NCI-H345 (cell line): ENCODE measurements around the gene SRI.
"Not testable (repeated sequence)": the region's sequence is repeated elsewhere in the genome, so short reads cannot be mapped to it uniquely, and the experiment has no call there.

Source experiments
- DNase-seq: peaks from one replicate; lab custom pipeline; 2025; lab: John Stamatoyannopoulos, UW

SRI gene, protein sequence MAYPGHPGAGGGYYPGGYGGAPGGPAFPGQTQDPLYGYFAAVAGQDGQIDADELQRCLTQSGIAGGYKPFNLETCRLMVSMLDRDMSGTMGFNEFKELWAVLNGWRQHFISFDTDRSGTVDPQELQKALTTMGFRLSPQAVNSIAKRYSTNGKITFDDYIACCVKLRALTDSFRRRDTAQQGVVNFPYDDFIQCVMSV

GRCh38 chr7:88219781-88220747, at the start of gene SRI:
Gene SRI, minus strand, starts transcription at chr7:88220038. Its CDS starts 12 bp downstream, at chr7:88220026.
- peak; percentile 84 for DNase-seq

DNA sequence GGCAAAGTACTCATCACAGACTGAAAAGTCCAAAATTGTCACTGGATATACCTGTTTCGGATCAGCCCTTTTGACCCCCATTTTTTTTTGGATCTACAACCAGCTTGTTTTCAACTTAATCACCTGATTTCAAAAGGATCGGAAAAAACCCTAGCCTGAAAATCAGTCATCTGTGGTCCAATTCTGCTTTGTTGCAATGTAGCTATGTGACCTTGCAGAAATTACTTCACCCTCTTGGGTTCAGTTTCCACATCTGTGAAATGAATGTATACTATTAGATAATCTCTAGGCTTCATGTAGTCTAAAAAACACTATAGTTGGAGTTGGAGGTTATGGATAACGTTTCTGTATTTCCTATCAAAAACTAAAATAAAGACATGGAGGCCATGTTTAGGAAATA, 49.7 kb upstream of the SRI start:
- DNase-seq = no peak

DNA sequence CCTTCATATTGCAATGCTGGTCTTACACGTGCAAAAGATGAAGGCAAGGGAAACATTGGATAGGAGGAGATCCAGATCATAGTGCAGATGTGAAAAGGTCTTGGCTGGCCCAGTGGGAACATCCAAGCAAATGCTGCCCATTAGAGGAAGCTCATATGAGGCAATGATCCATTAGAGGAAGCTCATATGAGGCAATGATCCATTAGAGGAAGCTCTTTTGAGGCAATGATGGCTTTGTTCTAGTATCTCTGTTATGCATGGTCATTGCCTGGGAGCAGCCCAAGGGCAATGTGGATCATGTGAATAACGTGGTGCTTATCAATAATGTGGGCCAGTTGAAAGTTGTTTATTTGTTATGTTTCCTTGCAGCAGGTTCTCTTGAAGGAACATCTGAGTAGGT, 49.0 kb upstream of the SRI start:
- DNase-seq = no peak

DNA sequence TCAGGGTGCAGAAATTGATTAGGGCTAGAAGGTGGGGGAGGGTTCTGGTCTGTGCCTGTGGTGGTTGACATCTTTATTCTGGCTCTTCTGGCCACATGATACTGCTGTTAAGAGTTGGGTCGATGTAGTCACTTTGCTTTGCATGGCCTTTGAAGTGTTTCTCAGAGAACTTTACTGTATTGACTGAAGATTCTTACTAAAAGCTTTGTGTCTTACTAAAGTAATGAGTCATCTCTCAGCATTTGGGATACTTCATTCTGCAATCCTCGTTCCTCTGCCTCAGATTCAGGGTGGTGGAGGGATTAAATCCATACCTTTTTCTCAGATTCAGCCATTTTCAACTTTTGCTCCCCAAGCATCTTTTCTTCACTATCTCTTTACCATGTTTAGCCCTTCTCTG, 48.2 kb upstream of the SRI start:
- no peak for DNase-seq

DNA sequence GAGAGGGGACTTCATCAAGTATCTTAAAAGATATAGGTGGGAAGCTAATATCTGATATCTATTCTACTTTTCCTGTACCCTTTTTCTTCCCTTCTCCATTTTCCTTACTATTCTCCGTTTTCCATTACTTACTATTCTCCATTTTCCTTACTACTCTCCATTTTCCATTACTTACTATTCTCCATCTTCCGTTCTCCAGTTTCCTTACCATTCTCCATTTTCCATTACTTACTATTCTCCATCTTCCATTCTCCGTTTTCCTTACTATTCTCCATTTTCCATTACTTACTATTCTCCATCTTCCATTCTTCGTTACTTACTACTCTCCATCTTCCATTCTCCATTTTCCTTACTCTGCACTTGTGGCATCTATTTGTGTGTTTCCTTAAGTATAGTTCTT, 47.6 kb upstream of the SRI start:
- no peak for DNase-seq

DNA sequence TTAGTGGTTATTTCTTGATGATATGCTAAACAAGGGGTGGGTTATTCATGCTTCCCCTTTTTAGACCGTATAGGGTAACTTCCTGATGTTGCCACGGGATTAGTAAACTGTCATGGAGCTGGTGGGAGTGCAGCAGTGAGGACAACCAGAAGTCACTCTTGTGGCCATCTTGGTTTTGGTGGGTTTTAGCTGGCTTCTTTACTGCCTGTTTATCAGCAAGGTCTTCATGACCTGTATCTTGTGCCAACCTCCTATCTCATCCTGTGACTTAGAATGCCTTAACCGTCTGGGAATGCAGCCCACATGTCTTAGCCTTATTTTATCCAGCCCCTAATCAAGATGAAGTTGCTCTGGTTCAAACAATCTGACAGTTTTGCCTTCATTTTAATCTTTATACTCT, 45.1 kb upstream of the SRI start:
- DNase-seq = not testable (repeated sequence)

- DNase-seq = no peak
Observed at GRCh38 chr7:88262562-88262961, 42.7 kb upstream of the SRI start.

- no peak for DNase-seq
Observed at GRCh38 chr7:88260719-88261118, 40.9 kb upstream of the SRI start.

- DNase-seq = no peak
Observed at GRCh38 chr7:88259656-88260380, 40.0 kb upstream of the SRI start.

DNA sequence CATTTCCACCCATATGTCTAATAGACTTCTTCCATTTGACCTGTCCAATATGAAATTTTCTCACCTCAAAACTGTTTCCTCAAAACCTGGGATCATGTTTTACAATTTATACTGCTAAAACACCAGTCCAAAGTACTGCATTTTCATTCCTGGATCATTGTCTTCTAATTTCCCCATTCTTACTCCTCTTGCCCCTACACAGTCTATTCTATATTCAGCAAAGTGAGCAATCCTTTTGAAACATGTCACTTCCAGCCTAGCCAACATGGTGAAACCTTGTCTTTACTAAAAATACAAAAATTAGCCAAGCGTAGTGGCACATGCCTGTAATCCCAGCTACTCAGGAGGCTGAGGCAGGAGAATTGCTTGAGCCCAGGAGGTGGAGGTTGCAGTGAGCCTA, 38.5 kb upstream of the SRI start:
- not testable (repeated sequence) for DNase-seq

- no peak for DNase-seq
Observed at GRCh38 chr7:88256906-88257305, 37.1 kb upstream of the SRI start.

GRCh38 chr7:88254721-88255424, 35.0 kb upstream of the SRI start:
- no peak for DNase-seq

GRCh38 chr7:88253640-88254039, 33.8 kb upstream of the SRI start:
- DNase-seq = no peak

DNA sequence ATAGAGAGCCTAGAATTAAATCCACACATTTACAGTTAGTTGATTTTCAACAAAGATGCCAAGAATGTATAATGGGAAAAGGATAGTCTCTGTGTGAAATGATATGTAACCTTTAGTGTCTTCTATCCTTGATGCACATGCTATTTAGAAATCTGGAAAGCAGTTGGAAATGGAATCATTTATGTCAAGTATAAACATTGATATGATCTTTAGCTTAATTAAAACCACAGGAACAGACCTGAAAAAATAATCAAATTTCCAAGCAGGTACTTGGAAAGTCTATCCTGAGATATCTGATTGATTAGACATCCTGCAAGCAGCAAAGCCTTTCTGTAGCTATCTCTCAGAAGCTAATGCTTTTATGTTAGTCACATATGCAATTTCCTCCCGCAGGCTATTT, 24.4 kb upstream of the SRI start:
- DNase-seq = no peak

DNA sequence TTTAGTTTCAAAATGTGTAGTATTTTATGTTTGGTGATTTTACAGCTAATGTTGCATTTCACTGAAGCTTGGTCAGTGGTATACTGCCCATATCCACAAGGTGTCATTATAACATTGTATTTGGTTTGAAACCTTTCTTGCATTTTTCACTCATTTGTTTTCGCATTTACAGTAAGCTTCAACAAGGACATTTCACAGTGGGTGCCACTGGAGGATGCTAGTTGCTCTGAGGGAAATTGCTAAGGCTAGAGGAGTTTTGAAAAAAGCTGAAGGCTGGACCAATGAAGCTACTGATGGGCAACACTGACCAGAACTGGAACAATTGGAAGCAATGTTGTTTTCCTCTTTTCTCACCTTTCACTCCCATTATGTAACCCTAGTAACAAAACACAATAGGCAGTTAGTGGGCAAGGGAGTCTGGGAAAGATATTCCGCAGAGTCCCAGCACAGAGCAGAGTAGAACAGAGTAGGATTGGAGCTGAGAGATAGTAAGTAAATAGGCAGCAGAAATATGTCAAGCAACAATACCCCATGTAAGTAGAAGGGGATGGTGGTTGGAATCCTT, 23.6 kb upstream of the SRI start:
- DNase-seq = peak; percentile 22

DNA sequence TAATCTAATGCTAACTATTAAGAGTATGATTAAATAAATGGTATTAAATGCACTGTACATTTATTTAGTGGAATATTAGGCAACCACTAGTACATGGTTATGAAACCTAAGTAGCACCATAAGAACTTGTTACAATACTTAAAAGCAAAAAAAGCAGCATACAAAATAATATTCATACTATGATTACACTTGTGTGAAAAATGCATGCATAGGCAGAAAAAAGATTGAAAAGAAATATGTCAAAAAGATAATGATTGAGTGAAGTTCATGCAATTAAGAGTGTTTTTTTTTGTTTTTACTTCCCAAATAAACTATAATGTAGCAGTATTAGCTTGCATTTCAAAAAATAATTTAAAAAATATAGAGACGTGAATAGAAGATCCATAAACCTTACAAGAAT, 20.0 kb upstream of the SRI start:
- no peak for DNase-seq

GRCh38 chr7:88233828-88234227, 14.0 kb upstream of the SRI start:
- DNase-seq = no peak

DNA sequence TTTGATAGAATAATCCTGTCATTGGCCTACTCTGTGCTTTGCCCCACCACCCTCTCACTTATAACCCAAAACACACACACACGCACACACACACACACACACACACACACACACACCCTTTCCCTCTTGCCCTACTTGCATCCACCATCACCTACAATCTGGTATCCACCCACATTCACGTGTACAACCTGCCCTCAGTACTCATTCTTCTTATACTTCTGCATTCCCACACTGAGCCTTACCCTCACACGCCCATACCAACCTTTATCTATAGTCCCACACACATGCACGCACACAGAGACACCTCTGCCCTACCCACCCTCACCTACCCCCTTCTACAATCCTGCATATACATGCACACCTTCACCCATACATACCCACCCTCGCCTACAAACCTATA, 10.8 kb upstream of the SRI start:
- DNase-seq = no peak

DNA sequence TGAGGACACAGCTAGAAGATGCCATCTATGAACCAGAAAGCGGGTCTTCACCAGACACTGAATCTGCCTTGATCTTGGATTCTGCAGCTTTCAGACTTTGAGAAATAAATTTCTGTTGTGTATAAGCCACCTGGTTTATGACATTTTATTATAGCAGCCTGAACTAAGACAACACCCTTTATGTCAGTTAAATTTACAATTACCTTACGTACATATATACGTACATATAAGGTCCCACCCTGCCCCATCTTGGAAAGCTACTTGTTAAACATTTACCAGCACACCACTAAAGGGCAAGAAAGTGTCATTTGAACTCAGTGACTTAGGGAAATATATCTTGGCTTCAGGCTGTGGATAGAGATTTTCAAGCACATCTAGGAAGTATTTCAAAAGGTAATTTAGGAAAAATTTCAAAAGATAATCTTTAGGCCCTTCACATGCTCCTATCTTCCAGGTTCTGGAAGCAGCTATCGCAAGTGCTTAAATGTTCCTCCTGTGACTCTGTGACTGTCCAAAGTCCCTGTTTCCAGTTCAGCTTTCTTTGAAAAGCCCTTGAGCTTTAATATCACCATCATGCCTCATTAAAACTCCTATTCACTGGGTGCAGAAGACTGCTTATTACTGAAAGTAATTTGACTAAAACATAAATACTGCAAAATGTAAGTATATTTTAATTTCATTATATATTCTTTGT, 9.6 kb upstream of the SRI start:
- no peak for DNase-seq

- DNase-seq = no peak
Observed at GRCh38 chr7:88226886-88227516, 7.2 kb upstream of the SRI start.

- no peak for DNase-seq
Observed at GRCh38 chr7:88226201-88226600, 6.4 kb upstream of the SRI start.
